Activated naive CD4-positive, alpha-beta T cell (primary cell): ENCODE measurements around the gene CRISPLD2.

Experiments
- DNase-seq, 4 experiments: peaks; one replicate each; lab custom pipeline; 2025; lab: John Stamatoyannopoulos, UW

The CRISPLD2 gene

GRCh38 chr16:84884596-84885341 lies 65.0 kb downstream of the CRISPLD2 start:
- DNase-seq, result no peak

GRCh38 chr16:84885342-84885910 lies 65.6 kb downstream of the CRISPLD2 start:
- DNase-seq, result no peak

GRCh38 chr16:84886497-84887090 lies 66.8 kb downstream of the CRISPLD2 start:
- DNase-seq, result no peak

GRCh38 chr16:84887207-84887606 lies 67.4 kb downstream of the CRISPLD2 start:
- no peak for DNase-seq

- DNase-seq, result no peak
These were observed 68.7 kb downstream of the CRISPLD2 start for GRCh38 chr16:84888450-84888849.

GRCh38 chr16:84889066-84889465 lies 69.3 kb downstream of the CRISPLD2 start:
- DNase-seq, result no peak

GRCh38 chr16:84890427-84890826 lies 70.6 kb downstream of the CRISPLD2 start:
- DNase-seq, result no peak

GRCh38 chr16:84891149-84891795 lies 71.5 kb downstream of the CRISPLD2 start:
- DNase-seq, result no peak

- no peak for DNase-seq
These were observed 72.3 kb downstream of the CRISPLD2 start for GRCh38 chr16:84892097-84892496.

GRCh38 chr16:84893467-84893848 lies 73.7 kb downstream of the CRISPLD2 start:
- DNase-seq, result no peak

GRCh38 chr16:84893849-84894599 lies 74.2 kb downstream of the CRISPLD2 start:
- DNase-seq, result no peak

GRCh38 chr16:84895016-84895415 lies 75.2 kb downstream of the CRISPLD2 start:
- DNase-seq, result no peak

- no peak for DNase-seq
These were observed 77.1 kb downstream of the CRISPLD2 start for GRCh38 chr16:84896847-84897246.

GRCh38 chr16:84897911-84898377 lies 78.2 kb downstream of the CRISPLD2 start:
- no peak for DNase-seq

GRCh38 chr16:84898447-84898846 lies 78.7 kb downstream of the CRISPLD2 start:
- no peak for DNase-seq

GRCh38 chr16:84899414-84899813 lies 79.6 kb downstream of the CRISPLD2 start:
- no peak for DNase-seq

- no peak for DNase-seq
These were observed 86.2 kb downstream of the CRISPLD2 start for GRCh38 chr16:84905965-84906460.

- DNase-seq, result no peak
These were observed 87.3 kb downstream of the CRISPLD2 start for GRCh38 chr16:84907051-84907450.

- no peak for DNase-seq
These were observed 87.8 kb downstream of the CRISPLD2 start for GRCh38 chr16:84907575-84907974.

- DNase-seq, result no peak
These were observed 89.8 kb downstream of the CRISPLD2 start for GRCh38 chr16:84909476-84910085.

GRCh38 chr16:84911486-84912216 lies 91.9 kb downstream of the CRISPLD2 start:
- DNase-seq, result no peak
